ENCODE data around the gene TRRAP.

TRRAP gene

GRCh38 chr7:98978672-98979071 is 100.3 kb downstream of the TRRAP start:
- no peaks in the 10 kb centered on the region for H3K79me2 ChIP-seq
- no peak overlapping the region for H3K4me2 ChIP-seq (ENCODE audit: low read length)
- H3K4me3 ChIP-seq (ENCODE audit: low read depth, low read length) = no peak overlapping the region
- no peak overlapping the region for H3K27ac ChIP-seq
- peaks cover 3% of the 10 kb centered on the region for H3K4me1 ChIP-seq
- no peak overlapping the region for H3K9ac ChIP-seq
- no peak for TF ChIP-seq CTCF (IDR thresholded peaks at IDR 0.05)
- no peak overlapping the region for H2AFZ ChIP-seq
- no peaks in the 10 kb centered on the region for H3K9me3 ChIP-seq (ENCODE audit: control insufficient read depth, low read length)
- H3K27me3 ChIP-seq (ENCODE audit: control insufficient read depth, insufficient read depth, low read length) = no peaks in the 10 kb centered on the region
- no peaks in the 10 kb centered on the region for H3K36me3 ChIP-seq (ENCODE audit: control insufficient read depth, insufficient read depth, low read length)

GRCh38 chr7:98981701-98982100 is 103.4 kb downstream of the TRRAP start:
- Histone ChIP-seq H3K36me3 (ENCODE audit: control insufficient read depth, insufficient read depth, low read length) (no peaks in the 10 kb centered on the region), H3K27me3 (ENCODE audit: control insufficient read depth, insufficient read depth, low read length) (no peaks in the 10 kb centered on the region)

GRCh38 chr7:98982686-98983085 is 104.4 kb downstream of the TRRAP start:
- Histone ChIP-seq H3K79me2 (peaks cover 3% of the 10 kb centered on the region), H3K36me3 (ENCODE audit: control insufficient read depth, insufficient read depth, low read length) (no peaks in the 10 kb centered on the region), H2AFZ (no peak overlapping the region), H3K27ac (no peak overlapping the region), H3K4me1 (no peaks in the 10 kb centered on the region), H3K4me3 (ENCODE audit: low read depth, low read length) (no peak overlapping the region), H3K27me3 (ENCODE audit: control insufficient read depth, insufficient read depth, low read length) (no peaks in the 10 kb centered on the region), H3K4me2 (ENCODE audit: low read length) (no peak overlapping the region), H3K9me3 (ENCODE audit: control insufficient read depth, low read length) (no peaks in the 10 kb centered on the region), H3K9ac (no peak overlapping the region)
- no peak for TF ChIP-seq CTCF (IDR thresholded peaks at IDR 0.05)

More at GRCh38 chr7:98981701-98982100, 103.4 kb downstream of the TRRAP start:
- no peak overlapping the region for H3K27ac ChIP-seq
- H3K9me3 ChIP-seq (ENCODE audit: control insufficient read depth, low read length) = no peaks in the 10 kb centered on the region
- H3K4me2 ChIP-seq (ENCODE audit: low read length) = no peak overlapping the region
- no peak overlapping the region for H2AFZ ChIP-seq
- peaks cover 3% of the 10 kb centered on the region for H3K79me2 ChIP-seq
- H3K4me1 ChIP-seq = no peaks in the 10 kb centered on the region
- no peak overlapping the region for H3K9ac ChIP-seq
- no peak for TF ChIP-seq CTCF (IDR thresholded peaks at IDR 0.05)
- H3K4me3 ChIP-seq (ENCODE audit: low read depth, low read length) = no peak overlapping the region

- no peak overlapping the region for H3K4me3 ChIP-seq (ENCODE audit: low read depth, low read length)
- H3K36me3 ChIP-seq (ENCODE audit: control insufficient read depth, insufficient read depth, low read length) = no peaks in the 10 kb centered on the region
These were observed 105.8 kb downstream of the TRRAP start for GRCh38 chr7:98984126-98984525.

More at GRCh38 chr7:98984126-98984525, 105.8 kb downstream of the TRRAP start:
- TF ChIP-seq CTCF (IDR thresholded peaks at IDR 0.05) = no peak
- no peaks in the 10 kb centered on the region for H3K4me1 ChIP-seq
- no peaks in the 10 kb centered on the region for H3K27me3 ChIP-seq (ENCODE audit: control insufficient read depth, insufficient read depth, low read length)
- no peak overlapping the region for H3K27ac ChIP-seq
- H3K79me2 ChIP-seq = peaks cover 6% of the 10 kb centered on the region
- no peak overlapping the region for H2AFZ ChIP-seq
- no peaks in the 10 kb centered on the region for H3K9me3 ChIP-seq (ENCODE audit: control insufficient read depth, low read length)
- no peak overlapping the region for H3K4me2 ChIP-seq (ENCODE audit: low read length)
- no peak overlapping the region for H3K9ac ChIP-seq

Measured in parathyroid adenoma (tissue), 2 donors.